HepG2 (cell line): ENCODE measurements around the gene ARFGEF3. TPM values are rescaled to one million over a fixed set of nuclear protein-coding genes. Genes with fewer than 3 reads are reported as not detected.
A peak's percentile ranks its signal among the peaks of the same experiment; 100 is the strongest.

ENCODE experiments used
- HHEX ChIP-seq: IDR thresholded peaks from 2 replicates; pipeline ENCODE4 v1.6.1; 2016; ENCODE audit warnings: control low read depth
- JUND ChIP-seq: sonication (generic); formaldehyde crosslinking; IDR thresholded peaks from 2 replicates; pipeline ENCODE4 v1.8.0; 2022; ENCODE audit warnings: mild to moderate bottlenecking, missing genetic modification reagents
- KDM2A ChIP-seq: sonication (generic); formaldehyde crosslinking; IDR thresholded peaks from 2 replicates; pipeline ENCODE4 v1.4.0; 2020; ENCODE audit warnings: low read depth, missing genetic modification reagents, borderline replicate concordance
- LCORL ChIP-seq, 2 experiments: fragments of 450-650 bp in 1 of 2; sonication (generic) in 1 of 2; formaldehyde crosslinking in 1 of 2; IDR thresholded peaks; 2 replicates each; pipeline versions ENCODE4 v1.5.0 to v1.6.1; 2017 to 2020; ENCODE audit warnings: antibody characterized with exemption in 1 of 2, missing genetic modification reagents in 1 of 2
- NFIC ChIP-seq: IDR thresholded peaks from 2 replicates; pipeline ENCODE4 v1.6.1; 2012; ENCODE audit warnings: mild to moderate bottlenecking, low read length, inconsistent platforms
- PRMT3 ChIP-seq: sonication (generic); formaldehyde crosslinking; IDR thresholded peaks from 2 replicates; pipeline ENCODE4 v1.8.1; 2022; ENCODE audit warnings: low read depth, mild to moderate bottlenecking, moderate library complexity, missing genetic modification reagents, borderline replicate concordance
- SNAPC2 ChIP-seq: sonication (generic); formaldehyde crosslinking; IDR thresholded peaks from 2 replicates; pipeline ENCODE4 v1.8.1; 2022; ENCODE audit warnings: mild to moderate bottlenecking, missing genetic modification reagents
- SNAPC4 ChIP-seq: sonication (generic); formaldehyde crosslinking; IDR thresholded peaks from 2 replicates; pipeline ENCODE4 v1.4.0; 2020; ENCODE audit warnings: mild to moderate bottlenecking, missing genetic modification reagents
- TBX2 ChIP-seq: sonication (generic); formaldehyde crosslinking; IDR thresholded peaks from 2 replicates; pipeline ENCODE4 v1.5.0; 2020; ENCODE audit warnings: missing genetic modification reagents, mild to moderate bottlenecking, borderline replicate concordance
- ZFP82 ChIP-seq: sonication (generic); formaldehyde crosslinking; IDR thresholded peaks from 2 replicates; pipeline ENCODE4 v1.5.1; 2020; ENCODE audit warnings: mild to moderate bottlenecking, missing genetic modification reagents, borderline replicate concordance
- ZNF138 ChIP-seq: sonication (generic); formaldehyde crosslinking; IDR thresholded peaks from 2 replicates; pipeline ENCODE4 v1.5.0; 2020; ENCODE audit warnings: mild to moderate bottlenecking, low read depth, missing genetic modification reagents
- ZNF232 ChIP-seq: sonication (generic); formaldehyde crosslinking; IDR thresholded peaks from 2 replicates; pipeline ENCODE4 v1.4.0; 2020; ENCODE audit warnings: missing genetic modification reagents, borderline replicate concordance
- ZNF263 ChIP-seq: sonication (generic); formaldehyde crosslinking; IDR thresholded peaks from 2 replicates; pipeline ENCODE4 v1.4.0; 2020; ENCODE audit warnings: missing genetic modification reagents
- ZNF296 ChIP-seq: sonication (generic); formaldehyde crosslinking; conservative IDR thresholded peaks from 2 replicates; pipeline ENCODE4 v1.5.0; 2020; ENCODE audit warnings: mild to moderate bottlenecking, missing genetic modification reagents
- ZNF547 ChIP-seq: sonication (generic); formaldehyde crosslinking; IDR thresholded peaks from 2 replicates; pipeline ENCODE4 v1.5.1; 2020; ENCODE audit warnings: mild to moderate bottlenecking, missing genetic modification reagents
- ZNF691 ChIP-seq: sonication (generic); formaldehyde crosslinking; IDR thresholded peaks from 2 replicates; pipeline ENCODE4 v1.4.0; 2020; ENCODE audit warnings: missing genetic modification reagents, low read depth, mild to moderate bottlenecking, borderline replicate concordance
- polyA plus RNA-seq, 8 experiments: library from polyadenylated mRNA; depleted of rRNA in 3 of 8; stranded (reverse) in 7 of 8; unstranded in 1 of 8; fragments of >200 nt; fragmentation: Illumina TruSeq in 4 of 8; extraction: Trizol in 4 of 8; gene quantifications; 2 replicates each; pipeline versions ENCODE4 v1.2.1 to v1.2.3, GENCODE V29; 2011 to 2016; ENCODE audit warnings: low read depth in 4 of 8, missing spikeins in 1 of 8, mixed read lengths in 1 of 8; ENCODE audit not compliant: insufficient read depth in 1 of 8
- total RNA-seq, 5 experiments: library from RNA; depleted of rRNA; stranded (reverse); fragments of >200 nt; fragmentation: Illumina TruSeq; extraction: Trizol; gene quantifications; 2 replicates each; pipeline ENCODE4 v1.2.3, GENCODE V29; 2016; ENCODE audit warnings: low read depth in 1 of 5
- TF ChIP-seq, protein P1 (sequence below): sonication (generic); formaldehyde crosslinking; IDR thresholded peaks from 2 replicates; pipeline ENCODE4 v1.4.0; 2020; ENCODE audit warnings: mild to moderate bottlenecking, missing genetic modification reagents
- TF ChIP-seq, protein P2 (sequence below): sonication (generic); formaldehyde crosslinking; IDR thresholded peaks from 2 replicates; pipeline ENCODE4 v1.8.0; 2022; ENCODE audit warnings: mild to moderate bottlenecking, missing genetic modification reagents; ENCODE audit not compliant: insufficient replicate concordance

Gene ARFGEF3
- total and polyA plus RNA-seq, 2 of the 13 experiments (the other 11 are each of a cell fraction or from before 2014, with no cell fraction given), result 0.60 to 2.6 TPM

DNA sequence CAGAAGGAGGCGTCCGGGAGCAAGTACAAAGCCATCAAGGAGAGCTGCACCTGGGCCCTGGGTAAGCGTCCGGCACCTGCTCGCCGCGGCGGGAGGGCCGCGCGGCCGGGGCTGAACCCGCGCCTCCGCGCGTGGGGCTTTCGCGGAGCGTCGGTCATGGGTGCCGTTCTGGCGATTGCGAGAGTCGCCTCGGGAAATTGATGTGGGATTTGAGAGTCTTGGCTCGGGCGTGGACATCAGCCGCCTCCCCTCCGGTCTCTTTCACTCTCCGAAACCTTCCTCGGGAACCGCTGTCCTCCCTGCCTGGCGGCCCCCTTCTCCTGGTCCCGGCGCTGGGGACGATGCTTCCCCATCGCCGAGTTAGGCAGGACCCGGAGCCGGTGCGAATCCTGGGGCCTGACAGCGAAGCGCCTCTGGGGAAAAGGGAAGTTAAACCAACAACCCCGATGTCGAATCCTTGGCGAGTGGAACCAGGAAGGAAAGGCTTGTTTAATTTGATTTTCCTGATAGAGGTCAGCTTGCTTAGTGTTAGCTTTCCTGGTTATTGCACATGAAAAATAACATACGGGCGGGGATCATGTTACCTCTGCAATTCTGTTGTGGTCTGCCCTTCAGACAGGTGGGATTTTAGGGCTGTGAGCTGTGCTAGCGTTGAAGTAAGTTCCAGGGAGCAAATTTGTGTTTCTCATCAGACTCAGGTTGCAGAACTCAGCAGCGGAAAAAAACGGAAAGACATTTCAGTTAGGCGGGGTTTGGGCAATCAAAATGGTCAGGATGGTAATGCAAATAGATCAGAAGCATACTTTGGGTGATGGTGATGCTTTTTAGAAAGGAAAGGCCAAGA, 594 bp downstream of the ARFGEF3 start (continued):
- TF ChIP-seq TBX2 (peak; percentile 37), ZNF263 (CRISPR knock-in tag) (peak; percentile 18; the same call in 1 of the 2 replicates), SNAPC4 (CRISPR knock-in tag) (no peak), PRMT3 (CRISPR knock-in tag) (no peak; the same call in 1 of the 2 replicates), ZNF138 (CRISPR knock-in tag) (0 out of 2 replicates have a peak, but pooled peaks have one; percentile 30), LCORL (IDR thresholded peaks at IDR 0.05) (no peak), LCORL (CRISPR knock-in tag; IDR thresholded peaks at IDR 0.05) (peak; percentile 21; the same call in 1 of the 2 replicates), ZNF547 (CRISPR knock-in tag) (no peak; the same call in 1 of the 2 replicates), ZNF691 (CRISPR knock-in tag) (peak; percentile 7; the same call in 1 of the 2 replicates), HHEX (peak; percentile 36; the same call in 1 of the 2 replicates), ZFP82 (0 out of 2 replicates have a peak, but pooled peaks have one; percentile 15), NFIC (no peak), ZNF296 (CRISPR knock-in tag) (0 out of 2 replicates have a peak, but pooled peaks have one; percentile 35), KDM2A (CRISPR knock-in tag) (peak; percentile 36; the same call in 1 of the 2 replicates), ZNF232 (CRISPR knock-in tag) (no peak), JUND (CRISPR knock-in tag) (peak; percentile 19; the same call in 1 of the 2 replicates), SNAPC2 (CRISPR knock-in tag) (no peak)
- TF ChIP-seq, protein P1, sequence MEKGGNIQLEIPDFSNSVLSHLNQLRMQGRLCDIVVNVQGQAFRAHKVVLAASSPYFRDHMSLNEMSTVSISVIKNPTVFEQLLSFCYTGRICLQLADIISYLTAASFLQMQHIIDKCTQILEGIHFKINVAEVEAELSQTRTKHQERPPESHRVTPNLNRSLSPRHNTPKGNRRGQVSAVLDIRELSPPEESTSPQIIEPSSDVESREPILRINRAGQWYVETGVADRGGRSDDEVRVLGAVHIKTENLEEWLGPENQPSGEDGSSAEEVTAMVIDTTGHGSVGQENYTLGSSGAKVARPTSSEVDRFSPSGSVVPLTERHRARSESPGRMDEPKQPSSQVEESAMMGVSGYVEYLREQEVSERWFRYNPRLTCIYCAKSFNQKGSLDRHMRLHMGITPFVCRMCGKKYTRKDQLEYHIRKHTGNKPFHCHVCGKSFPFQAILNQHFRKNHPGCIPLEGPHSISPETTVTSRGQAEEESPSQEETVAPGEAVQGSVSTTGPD (CRISPR knock-in tag), result no peak
- TF ChIP-seq, protein P2, sequence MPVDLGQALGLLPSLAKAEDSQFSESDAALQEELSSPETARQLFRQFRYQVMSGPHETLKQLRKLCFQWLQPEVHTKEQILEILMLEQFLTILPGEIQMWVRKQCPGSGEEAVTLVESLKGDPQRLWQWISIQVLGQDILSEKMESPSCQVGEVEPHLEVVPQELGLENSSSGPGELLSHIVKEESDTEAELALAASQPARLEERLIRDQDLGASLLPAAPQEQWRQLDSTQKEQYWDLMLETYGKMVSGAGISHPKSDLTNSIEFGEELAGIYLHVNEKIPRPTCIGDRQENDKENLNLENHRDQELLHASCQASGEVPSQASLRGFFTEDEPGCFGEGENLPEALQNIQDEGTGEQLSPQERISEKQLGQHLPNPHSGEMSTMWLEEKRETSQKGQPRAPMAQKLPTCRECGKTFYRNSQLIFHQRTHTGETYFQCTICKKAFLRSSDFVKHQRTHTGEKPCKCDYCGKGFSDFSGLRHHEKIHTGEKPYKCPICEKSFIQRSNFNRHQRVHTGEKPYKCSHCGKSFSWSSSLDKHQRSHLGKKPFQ (CRISPR knock-in tag), result peak; percentile 0
